Activated naive CD8-positive, alpha-beta T cell treated with anti-CD3 and anti-CD28 coated beads, Interleukin-2, amount 50 U/mL, for 24 hours (primary cell): ENCODE results near the gene DPEP2.
A peak's percentile ranks its signal among the peaks of the same experiment; 100 is the strongest.

ENCODE experiments used
- ATAC-seq: fragments of 150-1000 bp; cut with Tn5 transposase; one replicate; pipeline ENCODE4 v1.10.0; 2021
- DNase-seq: peaks from one replicate; pipeline ENCODE4 v3.0.0; 2021
- H3K27ac Mint-ChIP-seq: one replicate; pipeline ENCODE4 v1.8.0; 2021; ENCODE audit warnings: mild to moderate bottlenecking, mixed read lengths
- H3K27me3 Mint-ChIP-seq: one replicate; pipeline ENCODE4 v1.8.0; 2021; ENCODE audit warnings: mixed read lengths
- H3K36me3 Mint-ChIP-seq: one replicate; pipeline ENCODE4 v1.8.0; 2021; ENCODE audit warnings: low read depth, mixed read lengths
- H3K4me1 Mint-ChIP-seq: one replicate; pipeline ENCODE4 v1.8.0; 2021; ENCODE audit warnings: mixed read lengths
- H3K4me3 Mint-ChIP-seq: one replicate; pipeline ENCODE4 v1.8.0; 2021; ENCODE audit warnings: mild to moderate bottlenecking, moderate library complexity, mixed read lengths
- H3K9me3 Mint-ChIP-seq: one replicate; pipeline ENCODE4 v1.8.0; 2021; ENCODE audit warnings: mixed read lengths

The DPEP2 gene

GRCh38 chr16:67962135-67962534 is 37.1 kb downstream of the DPEP2 start:
- ATAC-seq: no peak
- no peak for DNase-seq
- Mint-ChIP-seq H3K27me3 (no peaks in the 10 kb centered on the region), H3K27ac (no peak overlapping the region), H3K4me1 (peaks cover 8% of the 10 kb centered on the region), H3K9me3 (no peaks in the 10 kb centered on the region), H3K36me3 (peaks cover 11% of the 10 kb centered on the region), H3K4me3 (no peak overlapping the region)

- Mint-ChIP-seq H3K27me3 (no peaks in the 10 kb centered on the region), H3K4me3 (no peak overlapping the region), H3K36me3 (peaks cover 11% of the 10 kb centered on the region), H3K27ac (no peak overlapping the region), H3K4me1 (peaks cover 4% of the 10 kb centered on the region), H3K9me3 (no peaks in the 10 kb centered on the region)
- ATAC-seq (peak; percentile 18), DNase-seq (no peak)
Measured at GRCh38 chr16:67961551-67961957, 37.7 kb downstream of the DPEP2 start.

- Mint-ChIP-seq H3K27me3 (no peaks in the 10 kb centered on the region), H3K9me3 (no peaks in the 10 kb centered on the region), H3K4me1 (no peaks in the 10 kb centered on the region), H3K27ac (no peak overlapping the region), H3K4me3 (no peak overlapping the region), H3K36me3 (peaks cover 11% of the 10 kb centered on the region)
- DNase-seq (no peak), ATAC-seq (no peak)
Measured at GRCh38 chr16:67959536-67960329, 39.6 kb downstream of the DPEP2 start.

DNA sequence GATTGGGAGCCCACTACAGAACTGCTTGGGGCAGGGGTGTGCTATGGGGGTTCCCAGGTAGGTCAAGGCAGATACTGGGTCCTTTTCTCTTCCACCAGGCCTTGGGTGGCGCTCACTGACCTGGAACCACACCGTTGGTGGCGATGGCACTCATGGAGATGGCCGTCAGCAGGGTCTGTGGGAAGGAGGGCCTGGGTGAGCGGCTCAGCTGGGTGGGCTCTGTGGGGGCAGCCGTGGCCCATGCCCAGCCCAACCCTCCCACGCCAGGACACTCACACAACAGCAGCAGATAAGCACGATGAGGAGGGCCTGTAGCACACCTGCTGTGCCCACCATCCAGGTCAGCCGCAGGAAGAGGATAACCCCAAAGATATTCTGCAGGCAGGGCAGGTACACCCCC is 41.7 kb downstream of the DPEP2 start:
- no peak for ATAC-seq
- Mint-ChIP-seq H3K4me3 (no peak overlapping the region), H3K27ac (no peak overlapping the region), H3K36me3 (peaks cover 9% of the 10 kb centered on the region), H3K27me3 (no peaks in the 10 kb centered on the region), H3K9me3 (no peaks in the 10 kb centered on the region), H3K4me1 (no peaks in the 10 kb centered on the region)
- DNase-seq: no peak

DNA sequence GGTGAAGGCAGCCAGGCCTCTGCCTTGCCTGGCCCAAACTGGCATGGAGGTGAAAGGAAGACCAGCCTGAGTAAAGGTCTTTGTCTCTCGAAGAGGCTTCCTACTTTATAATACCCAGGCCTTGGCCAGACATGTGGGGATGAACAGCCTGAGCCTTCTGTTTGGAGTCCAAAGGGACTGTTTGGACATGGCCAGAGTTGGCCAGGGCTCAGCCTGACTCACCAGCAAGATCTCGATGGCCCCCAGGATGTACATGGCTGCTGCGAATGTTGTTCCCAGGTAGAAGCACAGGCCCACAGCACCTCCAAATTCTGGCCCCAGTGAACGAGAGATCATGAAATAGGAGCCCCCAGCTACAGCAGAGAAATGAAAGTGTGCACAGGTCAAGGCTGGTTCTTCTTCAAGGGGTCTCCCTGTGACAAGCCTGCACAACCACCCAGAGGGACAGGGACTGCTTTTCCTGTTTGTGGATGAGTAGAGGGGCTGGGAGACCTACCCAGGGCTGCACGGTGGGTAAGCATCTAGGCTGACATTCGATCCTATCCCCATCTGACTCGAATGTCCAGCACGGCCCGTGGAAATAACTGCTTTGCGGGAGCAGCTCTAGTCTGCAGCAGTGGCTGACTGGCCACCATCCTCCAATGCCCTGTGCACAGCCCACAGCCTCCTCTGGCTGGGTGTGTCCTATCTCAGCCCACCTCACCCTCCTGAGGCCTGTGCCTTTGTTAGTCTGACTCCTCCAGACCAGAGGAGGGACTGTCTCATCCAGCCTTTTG is 44.7 kb downstream of the DPEP2 start:
- H3K4me1 Mint-ChIP-seq: no peaks in the 10 kb centered on the region
- no peaks in the 10 kb centered on the region for H3K9me3 Mint-ChIP-seq
- peaks cover 2% of the 10 kb centered on the region for H3K36me3 Mint-ChIP-seq
- DNase-seq (no peak), ATAC-seq (no peak)
- H3K4me3 Mint-ChIP-seq: no peak overlapping the region
- H3K27me3 Mint-ChIP-seq: no peaks in the 10 kb centered on the region
- H3K27ac Mint-ChIP-seq: no peak overlapping the region

GRCh38 chr16:67953641-67954375 is 45.5 kb downstream of the DPEP2 start:
- H3K4me1 Mint-ChIP-seq: no peaks in the 10 kb centered on the region
- peaks cover 2% of the 10 kb centered on the region for H3K36me3 Mint-ChIP-seq
- no peaks in the 10 kb centered on the region for H3K27me3 Mint-ChIP-seq
- H3K27ac Mint-ChIP-seq: no peak overlapping the region
- no peak for DNase-seq
- H3K9me3 Mint-ChIP-seq: no peaks in the 10 kb centered on the region
- ATAC-seq: no peak
- H3K4me3 Mint-ChIP-seq: no peak overlapping the region

DNA sequence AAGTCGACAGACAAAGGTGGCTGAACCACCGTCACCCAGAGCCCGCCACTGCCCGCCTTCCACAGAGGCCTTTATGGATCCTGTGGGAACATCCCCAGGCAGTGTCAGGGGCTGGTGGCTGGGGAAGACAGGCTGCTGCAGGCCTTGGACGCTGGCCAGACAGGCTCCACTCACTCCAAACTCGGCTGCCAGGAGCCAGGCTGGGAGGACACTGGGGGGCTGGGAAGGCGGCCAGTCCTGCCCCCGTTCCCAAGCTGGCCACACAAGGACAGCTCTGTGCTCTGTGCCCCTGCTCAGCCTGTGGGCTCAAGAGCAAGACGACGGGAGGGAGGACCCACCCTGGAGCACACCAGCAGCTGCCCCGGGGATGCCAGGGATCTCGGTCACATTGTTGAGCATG is 47.8 kb downstream of the DPEP2 start:
- Mint-ChIP-seq H3K27ac (no peak overlapping the region), H3K4me3 (no peak overlapping the region), H3K9me3 (no peaks in the 10 kb centered on the region), H3K36me3 (no peaks in the 10 kb centered on the region), H3K4me1 (no peaks in the 10 kb centered on the region), H3K27me3 (no peaks in the 10 kb centered on the region)
- ATAC-seq (no peak), DNase-seq (no peak)

DNA sequence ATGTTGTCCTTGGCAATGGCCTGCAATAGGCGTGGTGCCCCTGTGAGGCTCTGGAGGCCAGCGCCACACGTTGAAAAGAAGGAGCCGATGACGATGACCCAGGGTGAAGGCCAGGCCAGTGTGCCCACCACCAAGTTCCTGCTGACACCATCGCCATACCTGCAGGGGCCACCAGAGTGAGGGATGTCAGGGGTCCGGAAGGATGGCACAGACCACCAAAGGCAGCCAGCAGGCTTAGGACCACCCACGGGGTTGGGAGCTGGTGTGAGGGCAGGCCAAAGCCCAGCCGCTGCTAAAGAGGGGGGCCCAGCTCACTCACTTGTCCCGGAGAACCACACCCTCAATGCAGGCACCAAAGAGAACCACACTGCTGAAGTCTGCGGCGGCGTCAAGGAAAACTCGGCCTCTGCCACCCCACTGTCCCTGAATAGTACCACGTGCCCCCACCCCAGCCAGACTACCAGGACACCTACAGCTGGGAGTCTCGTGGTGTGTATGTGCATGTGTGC is 48.9 kb downstream of the DPEP2 start:
- Mint-ChIP-seq H3K4me1 (no peaks in the 10 kb centered on the region), H3K27ac (no peak overlapping the region), H3K9me3 (no peaks in the 10 kb centered on the region), H3K27me3 (no peaks in the 10 kb centered on the region), H3K36me3 (no peaks in the 10 kb centered on the region), H3K4me3 (no peak overlapping the region)
- ATAC-seq (no peak), DNase-seq (no peak)

DNA sequence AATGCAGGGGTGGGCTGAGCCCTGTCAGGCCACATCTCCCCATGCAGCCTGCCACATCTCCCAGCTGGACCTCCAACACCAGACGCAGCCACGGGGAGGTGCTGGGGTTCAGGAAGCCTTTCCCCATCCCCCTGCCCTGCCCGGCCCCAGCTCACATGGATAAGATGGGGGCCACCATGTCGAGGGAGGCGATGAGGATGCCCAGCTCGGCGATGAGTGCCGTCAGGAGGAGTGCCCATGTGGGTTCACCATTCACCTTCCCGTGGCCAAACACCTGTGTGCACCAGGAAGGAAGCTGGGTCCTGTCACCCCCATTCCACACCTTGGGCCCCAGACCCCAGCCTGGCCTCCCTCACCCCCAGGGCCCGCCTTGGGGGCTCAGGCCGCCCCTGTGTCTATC is 49.6 kb downstream of the DPEP2 start:
- Mint-ChIP-seq H3K27ac (no peak overlapping the region), H3K27me3 (no peaks in the 10 kb centered on the region), H3K4me3 (no peak overlapping the region), H3K36me3 (no peaks in the 10 kb centered on the region), H3K4me1 (no peaks in the 10 kb centered on the region), H3K9me3 (no peaks in the 10 kb centered on the region)
- ATAC-seq (no peak), DNase-seq (no peak)

- Mint-ChIP-seq H3K9me3 (no peaks in the 10 kb centered on the region), H3K4me3 (no peak overlapping the region), H3K36me3 (no peaks in the 10 kb centered on the region), H3K27ac (no peak overlapping the region), H3K27me3 (no peaks in the 10 kb centered on the region), H3K4me1 (no peaks in the 10 kb centered on the region)
- ATAC-seq (no peak), DNase-seq (no peak)
Measured at GRCh38 chr16:67948015-67948414, 51.3 kb downstream of the DPEP2 start.

- no peak overlapping the region for H3K27ac Mint-ChIP-seq
- ATAC-seq (no peak), DNase-seq (no peak)
- peaks cover 2% of the 10 kb centered on the region for H3K36me3 Mint-ChIP-seq
- no peaks in the 10 kb centered on the region for H3K27me3 Mint-ChIP-seq
- peaks cover 2% of the 10 kb centered on the region for H3K4me1 Mint-ChIP-seq
- no peaks in the 10 kb centered on the region for H3K9me3 Mint-ChIP-seq
- no peak overlapping the region for H3K4me3 Mint-ChIP-seq
Measured at GRCh38 chr16:67946966-67947558, 52.2 kb downstream of the DPEP2 start.

DNA sequence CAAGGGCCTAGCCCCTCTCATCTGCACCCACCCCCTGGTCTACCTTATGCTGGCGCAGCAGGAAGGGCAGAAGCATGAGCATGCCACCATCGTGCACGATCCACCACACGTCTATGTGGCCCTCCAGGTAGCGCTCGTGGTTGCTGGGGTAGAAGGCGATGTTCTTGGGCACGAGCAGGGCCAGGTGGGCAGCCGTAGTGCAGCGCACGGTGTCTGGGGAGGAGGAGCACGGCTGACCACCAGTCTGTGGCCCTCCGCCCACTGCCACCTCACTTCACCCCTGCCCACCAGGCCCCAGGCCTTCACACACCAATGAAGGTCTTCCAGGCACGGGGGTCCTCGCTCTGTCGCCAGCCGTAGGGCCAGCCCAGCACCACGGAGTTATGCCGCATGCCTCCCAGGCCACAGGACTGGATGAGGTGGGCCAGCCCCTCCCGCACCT is 53.1 kb downstream of the DPEP2 start:
- Mint-ChIP-seq H3K4me3 (no peak overlapping the region), H3K27me3 (no peaks in the 10 kb centered on the region)
- no peak for ATAC-seq

DNA sequence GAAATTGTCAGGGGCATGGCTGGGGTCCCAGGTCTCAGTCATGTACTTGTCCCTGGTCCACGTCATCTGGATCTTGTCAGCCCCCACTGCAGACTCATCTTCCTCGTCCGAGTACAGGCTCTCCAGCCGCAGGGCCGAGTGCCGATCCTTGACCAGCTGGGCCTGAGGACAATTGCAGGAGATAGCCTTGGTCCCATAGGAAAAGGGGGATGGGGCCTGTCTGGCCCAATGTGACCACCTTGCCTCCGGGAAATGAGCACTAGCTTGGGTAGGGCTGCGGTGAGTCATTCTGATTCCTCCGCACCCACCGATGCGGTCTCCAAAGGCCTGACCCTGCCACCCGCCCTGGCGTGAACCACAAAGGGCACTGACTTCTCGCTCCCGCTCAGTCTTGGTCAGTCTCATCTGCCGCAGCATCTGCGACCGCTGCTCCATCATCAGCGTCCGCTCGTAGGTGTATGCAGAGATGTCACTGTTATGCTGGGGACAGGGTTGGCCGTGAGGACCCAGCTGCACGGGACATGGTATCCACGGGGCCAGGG is 53.8 kb downstream of the DPEP2 start:
- ATAC-seq (no peak), DNase-seq (no peak)
- Mint-ChIP-seq H3K27me3 (no peaks in the 10 kb centered on the region), H3K9me3 (no peaks in the 10 kb centered on the region), H3K36me3 (peaks cover 2% of the 10 kb centered on the region), H3K4me3 (no peak overlapping the region), H3K4me1 (peaks cover 8% of the 10 kb centered on the region), H3K27ac (no peak overlapping the region)

More for the DNA sequence above, 53.1 kb downstream of the DPEP2 start:
- Mint-ChIP-seq H3K9me3 (no peaks in the 10 kb centered on the region), H3K4me1 (peaks cover 7% of the 10 kb centered on the region), H3K36me3 (peaks cover 2% of the 10 kb centered on the region), H3K27ac (no peak overlapping the region)
- DNase-seq: no peak
